A549 (cell line): ENCODE results near the gene DTX1.

ENCODE experiments used
- BHLHE40 ChIP-seq: IDR thresholded peaks from 2 replicates; pipeline ENCODE4 v1.6.1; 2012; ENCODE audit warnings: low read depth, low read length, inconsistent platforms
- CBX2 ChIP-seq: fragments of 200-600 bp; sonication (generic); IDR thresholded peaks from 2 replicates; pipeline ENCODE4 v1.6.1; 2016; ENCODE audit warnings: low read depth, mild to moderate bottlenecking, borderline replicate concordance
- EHMT2 ChIP-seq: fragments of 200-600 bp; sonication (generic); IDR thresholded peaks from 2 replicates; pipeline ENCODE4 v1.6.1; 2016; ENCODE audit warnings: antibody characterized with exemption, low read depth, mild to moderate bottlenecking, moderate library complexity
- NFE2L2 ChIP-seq: fragments of 150-350 bp; conservative IDR thresholded peaks from 2 replicates; pipeline ENCODE4 v1.6.1; 2014; ENCODE audit warnings: low read length
- POLR2A ChIP-seq: IDR thresholded peaks from 2 replicates; pipeline ENCODE4 v1.6.1; 2012; ENCODE audit warnings: mild to moderate bottlenecking, low read length
- RNF2 ChIP-seq: fragments of 200-600 bp; sonication (generic); IDR thresholded peaks from 2 replicates; pipeline ENCODE4 v1.6.1; 2016; ENCODE audit warnings: low read depth, mild to moderate bottlenecking, antibody characterized with exemption, moderate library complexity, borderline replicate concordance
- SREBF2 ChIP-seq: fragments of 450-650 bp; IDR thresholded peaks from 2 replicates; pipeline ENCODE4 v1.6.1; 2014; ENCODE audit warnings: mild to moderate bottlenecking, moderate library complexity
- TF ChIP-seq, protein P1 (sequence below): fragments of >200 bp; sonication (Bioruptor Twin); formaldehyde crosslinking; IDR thresholded peaks from 3 replicates; pipeline ENCODE4 v1.5.1; 2016
- TF ChIP-seq, protein P2 (sequence below): fragments of 150-350 bp; IDR thresholded peaks from 2 replicates; pipeline ENCODE4 v1.6.1; 2014; ENCODE audit warnings: low read depth, mild to moderate bottlenecking, low read length
- TF ChIP-seq, protein P3 (sequence below): IDR thresholded peaks from 2 replicates; pipeline ENCODE4 v1.6.1; 2012; ENCODE audit warnings: low read depth, borderline replicate concordance

- TF ChIP-seq, protein P1, sequence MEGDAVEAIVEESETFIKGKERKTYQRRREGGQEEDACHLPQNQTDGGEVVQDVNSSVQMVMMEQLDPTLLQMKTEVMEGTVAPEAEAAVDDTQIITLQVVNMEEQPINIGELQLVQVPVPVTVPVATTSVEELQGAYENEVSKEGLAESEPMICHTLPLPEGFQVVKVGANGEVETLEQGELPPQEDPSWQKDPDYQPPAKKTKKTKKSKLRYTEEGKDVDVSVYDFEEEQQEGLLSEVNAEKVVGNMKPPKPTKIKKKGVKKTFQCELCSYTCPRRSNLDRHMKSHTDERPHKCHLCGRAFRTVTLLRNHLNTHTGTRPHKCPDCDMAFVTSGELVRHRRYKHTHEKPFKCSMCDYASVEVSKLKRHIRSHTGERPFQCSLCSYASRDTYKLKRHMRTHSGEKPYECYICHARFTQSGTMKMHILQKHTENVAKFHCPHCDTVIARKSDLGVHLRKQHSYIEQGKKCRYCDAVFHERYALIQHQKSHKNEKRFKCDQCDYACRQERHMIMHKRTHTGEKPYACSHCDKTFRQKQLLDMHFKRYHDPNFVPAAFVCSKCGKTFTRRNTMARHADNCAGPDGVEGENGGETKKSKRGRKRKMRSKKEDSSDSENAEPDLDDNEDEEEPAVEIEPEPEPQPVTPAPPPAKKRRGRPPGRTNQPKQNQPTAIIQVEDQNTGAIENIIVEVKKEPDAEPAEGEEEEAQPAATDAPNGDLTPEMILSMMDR: no peak
- TF ChIP-seq, protein P2, sequence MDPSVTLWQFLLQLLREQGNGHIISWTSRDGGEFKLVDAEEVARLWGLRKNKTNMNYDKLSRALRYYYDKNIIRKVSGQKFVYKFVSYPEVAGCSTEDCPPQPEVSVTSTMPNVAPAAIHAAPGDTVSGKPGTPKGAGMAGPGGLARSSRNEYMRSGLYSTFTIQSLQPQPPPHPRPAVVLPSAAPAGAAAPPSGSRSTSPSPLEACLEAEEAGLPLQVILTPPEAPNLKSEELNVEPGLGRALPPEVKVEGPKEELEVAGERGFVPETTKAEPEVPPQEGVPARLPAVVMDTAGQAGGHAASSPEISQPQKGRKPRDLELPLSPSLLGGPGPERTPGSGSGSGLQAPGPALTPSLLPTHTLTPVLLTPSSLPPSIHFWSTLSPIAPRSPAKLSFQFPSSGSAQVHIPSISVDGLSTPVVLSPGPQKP: no peak
- TF ChIP-seq NFE2L2 (no peak), SREBF2 (no peak), RNF2 (no peak), CBX2 (no peak), BHLHE40 (no peak), POLR2A (no peak), EHMT2 (no peak)
- TF ChIP-seq, protein P3, sequence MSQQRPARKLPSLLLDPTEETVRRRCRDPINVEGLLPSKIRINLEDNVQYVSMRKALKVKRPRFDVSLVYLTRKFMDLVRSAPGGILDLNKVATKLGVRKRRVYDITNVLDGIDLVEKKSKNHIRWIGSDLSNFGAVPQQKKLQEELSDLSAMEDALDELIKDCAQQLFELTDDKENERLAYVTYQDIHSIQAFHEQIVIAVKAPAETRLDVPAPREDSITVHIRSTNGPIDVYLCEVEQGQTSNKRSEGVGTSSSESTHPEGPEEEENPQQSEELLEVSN: no peak
Observed at GRCh38 chr12:113043240-113043639, 13.3 kb upstream of the DTX1 start.
